ENCODE data around the gene YES1. TPM values are rescaled to one million over a fixed set of nuclear protein-coding genes. Genes with fewer than 3 reads are reported as not detected.

Gene YES1
- total and polyA plus RNA-seq, 2 of the 13 experiments (the other 11 are each of a cell fraction or from before 2014, with no cell fraction given), result 17.2 to 70.8 TPM

DNA sequence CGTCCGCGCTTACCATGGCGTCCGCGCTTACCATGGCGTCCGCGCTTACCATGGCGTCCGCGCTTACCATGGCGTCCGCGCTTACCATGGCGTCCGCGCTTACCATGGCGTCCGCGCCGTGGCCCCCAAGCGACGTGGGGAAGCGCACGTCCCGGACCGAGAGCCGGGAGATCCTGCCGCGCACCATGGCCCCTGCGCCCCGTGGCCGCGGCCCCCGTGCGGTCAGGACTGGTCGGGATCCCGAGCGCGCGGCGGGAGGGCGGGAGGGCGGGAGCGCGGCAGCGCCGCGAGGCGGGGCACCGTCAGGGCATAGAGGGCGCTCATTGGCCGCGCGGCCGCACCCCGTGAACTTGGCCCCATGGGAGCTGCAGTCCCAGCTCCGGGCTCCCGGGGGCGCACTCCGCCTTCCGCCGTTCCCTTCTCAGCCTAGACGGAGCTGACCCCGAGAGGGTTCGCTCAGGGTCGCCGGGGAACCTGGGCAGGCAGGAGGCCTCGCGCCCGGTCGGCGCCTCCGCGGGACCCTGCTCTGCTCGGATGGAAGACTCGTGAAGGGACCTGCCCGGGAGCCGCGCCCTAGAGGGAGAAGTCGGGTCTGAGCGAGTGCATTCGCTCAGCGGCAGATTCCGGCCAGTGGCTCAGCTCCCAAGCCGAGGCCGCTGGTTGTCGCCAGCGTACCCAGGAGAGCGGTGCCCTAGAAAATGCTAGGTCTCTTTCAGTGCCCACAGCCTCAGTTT, 99.5 kb downstream of the YES1 start, which contains the start of gene ENOSF1 (continued):
- TF ChIP-seq MTA1 (CRISPR knock-in tag; IDR thresholded peaks at IDR 0.05; ENCODE audit: borderline replicate concordance) (peak; percentile 82; the same call in 1 of the 2 replicates), ZNF230 (CRISPR knock-in tag; IDR thresholded peaks at IDR 0.05) (no peak), KLF15 (CRISPR knock-in tag; IDR thresholded peaks at IDR 0.05; ENCODE audit: borderline replicate concordance) (no peak), ZIK1 (CRISPR knock-in tag; IDR thresholded peaks at IDR 0.05; ENCODE audit: borderline replicate concordance, low read depth) (no peak), CBX1 (IDR thresholded peaks at IDR 0.05; ENCODE audit: low read depth) (no peak), NFYB (CRISPR knock-in tag; IDR thresholded peaks at IDR 0.05) (peak; percentile 51), SMYD3 (CRISPR knock-in tag; IDR thresholded peaks at IDR 0.05) (no peak), SP4 (CRISPR knock-in tag; IDR thresholded peaks at IDR 0.05) (peak; percentile 39; the same call in 1 of the 2 replicates)
- TF ChIP-seq, protein P1, sequence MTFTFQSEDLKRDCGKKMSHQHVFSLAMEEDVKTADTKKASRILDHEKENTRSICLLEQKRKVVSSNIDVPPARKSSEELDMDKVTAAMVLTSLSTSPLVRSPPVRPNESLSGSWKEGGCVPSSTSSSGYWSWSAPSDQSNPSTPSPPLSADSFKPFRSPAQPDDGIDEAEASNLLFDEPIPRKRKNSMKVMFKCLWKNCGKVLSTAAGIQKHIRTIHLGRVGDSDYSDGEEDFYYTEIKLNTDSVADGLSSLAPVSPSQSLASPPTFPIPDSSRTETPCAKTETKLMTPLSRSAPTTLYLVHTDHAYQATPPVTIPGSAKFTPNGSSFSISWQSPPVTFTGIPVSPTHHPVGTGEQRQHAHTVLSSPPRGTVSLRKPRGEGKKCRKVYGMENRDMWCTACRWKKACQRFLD (CRISPR knock-in tag; IDR thresholded peaks at IDR 0.05; ENCODE audit: borderline replicate concordance), result no peak
- TF ChIP-seq, protein P2, sequence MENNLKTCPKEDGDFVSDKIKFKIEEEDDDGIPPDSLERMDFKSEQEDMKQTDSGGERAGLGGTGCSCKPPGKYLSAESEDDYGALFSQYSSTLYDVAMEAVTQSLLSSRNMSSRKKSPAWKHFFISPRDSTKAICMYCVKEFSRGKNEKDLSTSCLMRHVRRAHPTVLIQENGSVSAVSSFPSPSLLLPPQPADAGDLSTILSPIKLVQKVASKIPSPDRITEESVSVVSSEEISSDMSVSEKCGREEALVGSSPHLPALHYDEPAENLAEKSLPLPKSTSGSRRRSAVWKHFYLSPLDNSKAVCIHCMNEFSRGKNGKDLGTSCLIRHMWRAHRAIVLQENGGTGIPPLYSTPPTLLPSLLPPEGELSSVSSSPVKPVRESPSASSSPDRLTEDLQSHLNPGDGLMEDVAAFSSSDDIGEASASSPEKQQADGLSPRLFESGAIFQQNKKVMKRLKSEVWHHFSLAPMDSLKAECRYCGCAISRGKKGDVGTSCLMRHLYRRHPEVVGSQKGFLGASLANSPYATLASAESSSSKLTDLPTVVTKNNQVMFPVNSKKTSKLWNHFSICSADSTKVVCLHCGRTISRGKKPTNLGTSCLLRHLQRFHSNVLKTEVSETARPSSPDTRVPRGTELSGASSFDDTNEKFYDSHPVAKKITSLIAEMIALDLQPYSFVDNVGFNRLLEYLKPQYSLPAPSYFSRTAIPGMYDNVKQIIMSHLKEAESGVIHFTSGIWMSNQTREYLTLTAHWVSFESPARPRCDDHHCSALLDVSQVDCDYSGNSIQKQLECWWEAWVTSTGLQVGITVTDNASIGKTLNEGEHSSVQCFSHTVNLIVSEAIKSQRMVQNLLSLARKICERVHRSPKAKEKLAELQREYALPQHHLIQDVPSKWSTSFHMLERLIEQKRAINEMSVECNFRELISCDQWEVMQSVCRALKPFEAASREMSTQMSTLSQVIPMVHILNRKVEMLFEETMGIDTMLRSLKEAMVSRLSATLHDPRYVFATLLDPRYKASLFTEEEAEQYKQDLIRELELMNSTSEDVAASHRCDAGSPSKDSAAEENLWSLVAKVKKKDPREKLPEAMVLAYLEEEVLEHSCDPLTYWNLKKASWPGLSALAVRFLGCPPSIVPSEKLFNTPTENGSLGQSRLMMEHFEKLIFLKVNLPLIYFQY (CRISPR knock-in tag; IDR thresholded peaks at IDR 0.05; ENCODE audit: borderline replicate concordance), result no peak
- TF ChIP-seq, protein P3, sequence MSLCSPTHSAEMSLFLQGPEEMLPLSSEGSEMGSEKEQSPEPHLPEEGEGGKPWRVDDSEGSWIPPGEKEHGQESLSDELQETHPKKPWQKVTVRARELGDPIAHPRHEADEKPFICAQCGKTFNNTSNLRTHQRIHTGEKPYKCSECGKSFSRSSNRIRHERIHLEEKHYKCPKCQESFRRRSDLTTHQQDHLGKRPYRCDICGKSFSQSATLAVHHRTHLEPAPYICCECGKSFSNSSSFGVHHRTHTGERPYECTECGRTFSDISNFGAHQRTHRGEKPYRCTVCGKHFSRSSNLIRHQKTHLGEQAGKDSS (CRISPR knock-in tag; IDR thresholded peaks at IDR 0.05; ENCODE audit: borderline replicate concordance, low read depth), result peak; percentile 49; the same call in 1 of the 2 replicates
- TF ChIP-seq, protein P4, sequence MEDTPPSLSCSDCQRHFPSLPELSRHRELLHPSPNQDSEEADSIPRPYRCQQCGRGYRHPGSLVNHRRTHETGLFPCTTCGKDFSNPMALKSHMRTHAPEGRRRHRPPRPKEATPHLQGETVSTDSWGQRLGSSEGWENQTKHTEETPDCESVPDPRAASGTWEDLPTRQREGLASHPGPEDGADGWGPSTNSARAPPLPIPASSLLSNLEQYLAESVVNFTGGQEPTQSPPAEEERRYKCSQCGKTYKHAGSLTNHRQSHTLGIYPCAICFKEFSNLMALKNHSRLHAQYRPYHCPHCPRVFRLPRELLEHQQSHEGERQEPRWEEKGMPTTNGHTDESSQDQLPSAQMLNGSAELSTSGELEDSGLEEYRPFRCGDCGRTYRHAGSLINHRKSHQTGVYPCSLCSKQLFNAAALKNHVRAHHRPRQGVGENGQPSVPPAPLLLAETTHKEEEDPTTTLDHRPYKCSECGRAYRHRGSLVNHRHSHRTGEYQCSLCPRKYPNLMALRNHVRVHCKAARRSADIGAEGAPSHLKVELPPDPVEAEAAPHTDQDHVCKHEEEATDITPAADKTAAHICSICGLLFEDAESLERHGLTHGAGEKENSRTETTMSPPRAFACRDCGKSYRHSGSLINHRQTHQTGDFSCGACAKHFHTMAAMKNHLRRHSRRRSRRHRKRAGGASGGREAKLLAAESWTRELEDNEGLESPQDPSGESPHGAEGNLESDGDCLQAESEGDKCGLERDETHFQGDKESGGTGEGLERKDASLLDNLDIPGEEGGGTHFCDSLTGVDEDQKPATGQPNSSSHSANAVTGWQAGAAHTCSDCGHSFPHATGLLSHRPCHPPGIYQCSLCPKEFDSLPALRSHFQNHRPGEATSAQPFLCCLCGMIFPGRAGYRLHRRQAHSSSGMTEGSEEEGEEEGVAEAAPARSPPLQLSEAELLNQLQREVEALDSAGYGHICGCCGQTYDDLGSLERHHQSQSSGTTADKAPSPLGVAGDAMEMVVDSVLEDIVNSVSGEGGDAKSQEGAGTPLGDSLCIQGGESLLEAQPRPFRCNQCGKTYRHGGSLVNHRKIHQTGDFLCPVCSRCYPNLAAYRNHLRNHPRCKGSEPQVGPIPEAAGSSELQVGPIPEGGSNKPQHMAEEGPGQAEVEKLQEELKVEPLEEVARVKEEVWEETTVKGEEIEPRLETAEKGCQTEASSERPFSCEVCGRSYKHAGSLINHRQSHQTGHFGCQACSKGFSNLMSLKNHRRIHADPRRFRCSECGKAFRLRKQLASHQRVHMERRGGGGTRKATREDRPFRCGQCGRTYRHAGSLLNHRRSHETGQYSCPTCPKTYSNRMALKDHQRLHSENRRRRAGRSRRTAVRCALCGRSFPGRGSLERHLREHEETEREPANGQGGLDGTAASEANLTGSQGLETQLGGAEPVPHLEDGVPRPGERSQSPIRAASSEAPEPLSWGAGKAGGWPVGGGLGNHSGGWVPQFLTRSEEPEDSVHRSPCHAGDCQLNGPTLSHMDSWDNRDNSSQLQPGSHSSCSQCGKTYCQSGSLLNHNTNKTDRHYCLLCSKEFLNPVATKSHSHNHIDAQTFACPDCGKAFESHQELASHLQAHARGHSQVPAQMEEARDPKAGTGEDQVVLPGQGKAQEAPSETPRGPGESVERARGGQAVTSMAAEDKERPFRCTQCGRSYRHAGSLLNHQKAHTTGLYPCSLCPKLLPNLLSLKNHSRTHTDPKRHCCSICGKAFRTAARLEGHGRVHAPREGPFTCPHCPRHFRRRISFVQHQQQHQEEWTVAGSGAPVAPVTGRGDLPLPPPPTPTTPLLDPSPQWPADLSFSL (CRISPR knock-in tag; IDR thresholded peaks at IDR 0.05), result no peak

Data from HepG2 (cell line).